OCI-LY7 (cell line): ENCODE data around the gene MEI4. TPM values are rescaled to one million over a fixed set of nuclear protein-coding genes. Genes with fewer than 3 reads are reported as not detected.

Source experiments
- BruUV-seq: library from RNA; stranded (reverse); fragments of 400-500 nt; replicated peaks from 2 replicates; lab custom pipeline; 2021; lab: Mats Ljungman, UMichigan
- CTCF ChIA-PET: fragments of 300-600 bp; sonication (Branson Sonifier 250); formaldehyde crosslinking; loops from one replicate; lab custom pipeline; 2022; ENCODE audit warnings: antibody characterized with exemption; ENCODE audit not compliant: unreplicated experiment; lab: Charles Lee
- POLR2A ChIA-PET: fragments of 300-600 bp; sonication (Branson Sonifier 250); formaldehyde crosslinking; loops from one replicate; lab custom pipeline; 2022; ENCODE audit warnings: antibody characterized with exemption; lab: Charles Lee
- DNase-seq: peaks from one replicate; pipeline ENCODE4 v3.0.0-alpha.2; 2015; ENCODE audit warnings: low spot score
- H2AFZ ChIP-seq: fragments of 200-600 bp; sonication (generic), shearing (Covaris generic); 2 replicates; pipeline ENCODE4 v1.6.1; 2014; ENCODE audit warnings: mild to moderate bottlenecking, antibody characterized with exemption, low read length, moderate library complexity
- H3K27ac ChIP-seq: fragments of 200-600 bp; sonication (generic); 2 replicates; pipeline ENCODE4 v1.5.1; 2014; ENCODE audit warnings: mixed run types, low read depth, mild to moderate bottlenecking, moderate library complexity, low read length, inconsistent platforms; ENCODE audit not compliant: poor library complexity, severe bottlenecking
- H3K36me3 ChIP-seq: fragments of 200-600 bp; sonication (generic); 2 replicates; pipeline ENCODE4 v1.6.1; 2014; ENCODE audit warnings: mild to moderate bottlenecking, antibody characterized with exemption, low read length, moderate library complexity, mixed read lengths; ENCODE audit not compliant: insufficient read depth
- H3K4me1 ChIP-seq: fragments of 200-600 bp; sonication (generic); 2 replicates; pipeline ENCODE4 v1.5.1; 2014; ENCODE audit warnings: mild to moderate bottlenecking, low read length; ENCODE audit not compliant: insufficient read depth, poor library complexity, severe bottlenecking
- H3K4me2 ChIP-seq: fragments of 200-600 bp; sonication (generic); 2 replicates; pipeline ENCODE4 v1.6.1; 2014; ENCODE audit warnings: mild to moderate bottlenecking, low read length
- H3K4me3 ChIP-seq: fragments of 200-600 bp; sonication (generic); 2 replicates; pipeline ENCODE4 v1.5.1; 2014; ENCODE audit warnings: mild to moderate bottlenecking, low read depth, low read length; ENCODE audit not compliant: poor library complexity, severe bottlenecking
- H3K79me2 ChIP-seq: fragments of 200-600 bp; sonication (generic); 2 replicates; pipeline ENCODE4 v1.6.1; 2016; ENCODE audit warnings: low read depth, mild to moderate bottlenecking, low read length, moderate library complexity, mixed read lengths; ENCODE audit not compliant: insufficient read depth
- H3K9me2 ChIP-seq: fragments of 200-600 bp; sonication (generic); 2 replicates; pipeline ENCODE4 v1.6.1; 2016; ENCODE audit warnings: mild to moderate bottlenecking, low read length, mixed read lengths; ENCODE audit not compliant: insufficient read depth
- H3K9me3 ChIP-seq: fragments of 200-600 bp; sonication (generic); 2 replicates; pipeline ENCODE4 v1.6.1; 2014; ENCODE audit warnings: mild to moderate bottlenecking, mixed run types, low read length, mixed read lengths
- H4K20me1 ChIP-seq: fragments of 200-600 bp; sonication (generic); 2 replicates; pipeline ENCODE4 v1.6.1; 2014; ENCODE audit warnings: mild to moderate bottlenecking, antibody characterized with exemption, low read length, moderate library complexity, mixed read lengths; ENCODE audit not compliant: insufficient read depth
- EZH2phosphoT487 ChIP-seq: fragments of 200-600 bp; sonication (generic); IDR thresholded peaks from 2 replicates; pipeline ENCODE4 v1.6.1; 2018; ENCODE audit warnings: low read depth, borderline replicate concordance, mild to moderate bottlenecking, mixed run types, antibody characterized with exemption, low read length, moderate library complexity, mixed read lengths
- intact Hi-C: fragments of 100-400 bp; cut with micrococcal nuclease; formaldehyde crosslinking; loops from one replicate; pipeline ENCODE4 v1.10.0; 2022; ENCODE audit not compliant: unreplicated experiment
- total RNA-seq, 2 experiments: library from RNA; depleted of rRNA in 1 of 2; stranded (reverse); fragments of >200 nt in 1 of 2; shearing (Covaris generic) in 1 of 2; gene quantifications; 2 replicates each; pipeline ENCODE4 v1.2.3, GENCODE V29; 2014 to 2022
- TF ChIP-seq, protein P1 (sequence below): fragments of 200-600 bp; sonication (generic); conservative IDR thresholded peaks from 2 replicates; pipeline ENCODE4 v1.5.1; 2014; ENCODE audit warnings: mild to moderate bottlenecking, antibody characterized with exemption, low read length, moderate library complexity, mixed read lengths

Gene MEI4
- total RNA-seq, 2 experiments from 2014 or later, result not detected

GRCh38 chr6:77763124-77763523 lies 110.3 kb downstream of the MEI4 start:
- POLR2A ChIA-PET, result no interaction called here
- no peak for DNase-seq
- no peak overlapping the region for H2AFZ ChIP-seq
- CTCF ChIA-PET, result no interaction called here
- no peak overlapping the region for H3K27ac ChIP-seq
- H3K36me3 ChIP-seq, result no peaks in the 10 kb centered on the region
- H3K4me1 ChIP-seq, result no peaks in the 10 kb centered on the region
- no peak overlapping the region for H3K4me3 ChIP-seq
- H3K79me2 ChIP-seq, result no peaks in the 10 kb centered on the region
- TF ChIP-seq, protein P1, sequence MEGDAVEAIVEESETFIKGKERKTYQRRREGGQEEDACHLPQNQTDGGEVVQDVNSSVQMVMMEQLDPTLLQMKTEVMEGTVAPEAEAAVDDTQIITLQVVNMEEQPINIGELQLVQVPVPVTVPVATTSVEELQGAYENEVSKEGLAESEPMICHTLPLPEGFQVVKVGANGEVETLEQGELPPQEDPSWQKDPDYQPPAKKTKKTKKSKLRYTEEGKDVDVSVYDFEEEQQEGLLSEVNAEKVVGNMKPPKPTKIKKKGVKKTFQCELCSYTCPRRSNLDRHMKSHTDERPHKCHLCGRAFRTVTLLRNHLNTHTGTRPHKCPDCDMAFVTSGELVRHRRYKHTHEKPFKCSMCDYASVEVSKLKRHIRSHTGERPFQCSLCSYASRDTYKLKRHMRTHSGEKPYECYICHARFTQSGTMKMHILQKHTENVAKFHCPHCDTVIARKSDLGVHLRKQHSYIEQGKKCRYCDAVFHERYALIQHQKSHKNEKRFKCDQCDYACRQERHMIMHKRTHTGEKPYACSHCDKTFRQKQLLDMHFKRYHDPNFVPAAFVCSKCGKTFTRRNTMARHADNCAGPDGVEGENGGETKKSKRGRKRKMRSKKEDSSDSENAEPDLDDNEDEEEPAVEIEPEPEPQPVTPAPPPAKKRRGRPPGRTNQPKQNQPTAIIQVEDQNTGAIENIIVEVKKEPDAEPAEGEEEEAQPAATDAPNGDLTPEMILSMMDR, result no peak
- no peak for TF ChIP-seq EZH2phosphoT487
- no peaks in the 10 kb centered on the region for H4K20me1 ChIP-seq
- intact Hi-C loops, result no loop called here
- BruUV-seq, result no TSS peak
- no peaks in the 10 kb centered on the region for H3K9me2 ChIP-seq
- H3K4me2 ChIP-seq, result no peak overlapping the region
- no peaks in the 10 kb centered on the region; the same call in 1 of the 2 replicates for H3K9me3 ChIP-seq

GRCh38 chr6:77764364-77764763 lies 111.5 kb downstream of the MEI4 start:
- Histone ChIP-seq H3K36me3 (no peaks in the 10 kb centered on the region), H3K27ac (no peak overlapping the region), H2AFZ (no peak overlapping the region), H4K20me1 (no peaks in the 10 kb centered on the region), H3K9me3 (no peaks in the 10 kb centered on the region; the same call in 1 of the 2 replicates), H3K4me3 (no peak overlapping the region), H3K79me2 (no peaks in the 10 kb centered on the region), H3K4me1 (no peaks in the 10 kb centered on the region), H3K4me2 (no peak overlapping the region), H3K9me2 (no peaks in the 10 kb centered on the region)
- TF ChIP-seq, protein P1, result no peak
- no peak for TF ChIP-seq EZH2phosphoT487
- BruUV-seq, result no TSS peak
- CTCF ChIA-PET, result no interaction called here
- intact Hi-C loops, result no loop called here
- POLR2A ChIA-PET, result no interaction called here
- DNase-seq, result no peak

GRCh38 chr6:77773157-77773822 lies 120.5 kb downstream of the MEI4 start:
- no peak for DNase-seq
- H3K9me2 ChIP-seq, result no peaks in the 10 kb centered on the region
- POLR2A ChIA-PET, result no interaction called here
- H4K20me1 ChIP-seq, result no peaks in the 10 kb centered on the region
- H3K4me2 ChIP-seq, result no peak overlapping the region
- TF ChIP-seq, protein P1, result no peak
- TF ChIP-seq EZH2phosphoT487, result no peak
- H3K27ac ChIP-seq, result no peak overlapping the region
- intact Hi-C loops, result loop anchor here (10.0 kb wide), 1 partner anchor 598 kb away; no protein-coding TSS in a partner anchor
- H3K36me3 ChIP-seq, result no peaks in the 10 kb centered on the region
- no TSS peak for BruUV-seq
- CTCF ChIA-PET, result no interaction called here
- H3K4me3 ChIP-seq, result no peak overlapping the region
- no peaks in the 10 kb centered on the region for H3K4me1 ChIP-seq
- H3K9me3 ChIP-seq, result no peaks in the 10 kb centered on the region
- no peak overlapping the region for H2AFZ ChIP-seq
- no peaks in the 10 kb centered on the region for H3K79me2 ChIP-seq
